MM.1S (cell line): ENCODE data around the gene EML3.

Source experiments
- CTCF ChIP-seq: fragments of 300-600 bp; sonication (generic); IDR thresholded peaks from 2 replicates; pipeline ENCODE4 v1.5.1; 2016; ENCODE audit warnings: antibody characterized with exemption, low read length, mixed read lengths
- EZH2 ChIP-seq: fragments of 300-600 bp; sonication (generic); optimal IDR thresholded peaks from 2 replicates; pipeline ENCODE3; 2017; ENCODE audit warnings: low read depth, mild to moderate bottlenecking, antibody characterized with exemption, low read length, mixed read lengths

- TF ChIP-seq CTCF, result no peak; the same call in 1 of the 2 replicates
- TF ChIP-seq EZH2, result no peak
These were observed 20.3 kb downstream of the EML3 start for GRCh38 chr11:62592146-62592815.
